Stimulated activated CD4-positive, alpha-beta T cell treated with anti-CD3 and anti-CD28 coated beads, TNF-alpha, amount 100 ng/mL, for 48 hours (primary cell): ENCODE measurements around the gene NTN5.
A peak's percentile ranks its signal among the peaks of the same experiment; 100 is the strongest.

Source experiments
- DNase-seq, 3 donors: peaks; one replicate each; pipeline ENCODE4 v3.0.0-alpha.2; 2020; ENCODE audit warnings: low read depth in 3 of 3

The NTN5 gene

DNA sequence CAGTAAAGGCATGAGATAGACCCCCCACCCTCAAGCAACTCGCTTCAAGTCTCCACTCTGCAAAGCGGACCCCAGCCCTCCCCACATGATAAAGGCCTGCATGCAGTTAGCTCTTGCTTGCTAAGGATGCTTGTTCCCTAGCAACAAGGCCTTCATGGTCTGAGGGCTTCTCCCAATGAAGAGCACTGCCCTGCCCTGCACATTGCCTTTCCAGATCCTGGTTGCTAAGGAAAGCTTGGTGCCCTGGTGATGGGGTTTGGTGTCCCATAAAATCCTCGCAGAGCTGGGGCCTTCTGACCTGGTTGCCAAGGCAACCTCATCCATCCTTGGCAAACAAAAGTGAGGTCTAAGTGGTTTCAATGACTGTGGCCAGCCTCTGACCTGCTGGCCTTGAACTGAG lies 41.6 kb downstream of the NTN5 start:
- DNase-seq = no peak

DNA sequence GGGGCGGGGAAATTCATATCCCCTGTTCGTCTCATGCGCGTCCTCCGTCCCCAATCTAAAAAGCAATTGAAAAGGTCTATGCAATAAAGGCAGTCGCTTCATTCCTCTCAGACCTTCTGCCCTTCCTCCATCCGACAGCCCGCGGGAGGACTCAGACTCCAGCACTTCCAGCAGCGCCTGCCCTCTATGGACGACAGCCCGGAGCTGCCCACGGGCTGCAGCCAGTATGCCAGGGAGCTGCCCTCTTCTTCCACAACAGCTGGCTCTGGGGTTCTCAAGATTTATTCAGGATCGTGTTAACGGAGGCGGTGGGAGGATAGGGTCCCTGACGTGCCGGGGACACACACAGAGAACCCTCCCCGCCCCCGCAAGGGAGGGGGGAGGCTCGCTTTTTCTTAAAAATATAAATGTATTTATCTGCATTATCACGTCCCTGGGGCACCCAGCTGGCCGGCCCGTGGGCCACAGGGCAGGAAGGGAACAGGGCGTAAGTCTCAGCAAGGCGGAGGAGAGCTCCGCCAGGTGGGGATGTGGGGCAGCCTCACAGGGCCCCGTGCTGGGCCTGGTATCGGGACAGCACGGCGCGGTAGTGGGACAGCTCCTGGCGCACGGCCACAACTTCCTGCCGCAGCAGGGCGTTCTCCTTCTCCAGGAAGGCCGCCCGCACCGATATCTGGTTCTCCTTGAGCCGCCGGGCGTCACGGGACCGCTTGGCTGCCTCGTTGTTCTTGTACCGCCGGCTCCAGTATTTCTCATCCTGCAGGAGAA lies 42.3 kb downstream of the NTN5 start:
- DNase-seq = no peak

DNA sequence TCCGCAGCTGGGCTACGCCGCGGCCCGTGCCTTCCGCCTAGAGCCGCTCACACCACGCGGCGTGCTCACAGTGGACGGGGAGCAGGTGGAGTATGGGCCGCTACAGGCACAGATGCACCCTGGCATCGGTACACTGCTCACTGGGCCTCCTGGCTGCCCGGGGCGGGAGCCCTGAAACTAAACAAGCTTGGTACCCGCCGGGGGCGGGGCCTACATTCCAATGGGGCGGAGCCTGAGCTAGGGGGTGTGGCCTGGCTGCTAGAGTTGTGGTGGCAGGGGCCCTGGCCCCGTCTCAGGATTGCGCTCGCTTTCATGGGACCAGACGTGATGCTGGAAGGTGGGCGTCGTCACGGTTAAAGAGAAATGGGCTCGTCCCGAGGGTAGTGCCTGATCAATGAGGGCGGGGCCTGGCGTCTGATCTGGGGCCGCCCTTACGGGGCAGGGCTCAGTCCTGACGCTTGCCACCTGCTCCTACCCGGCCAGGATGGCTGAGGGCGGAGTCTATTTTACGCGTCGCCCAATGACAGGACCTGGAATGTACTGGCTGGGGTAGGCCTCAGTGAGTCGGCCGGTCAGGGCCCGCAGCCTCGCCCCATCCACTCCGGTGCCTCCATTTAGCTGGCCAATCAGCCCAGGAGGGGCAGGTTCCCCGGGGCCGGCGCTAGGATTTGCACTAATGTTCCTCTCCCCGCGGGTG lies 43.1 kb downstream of the NTN5 start:
- DNase-seq = no peak

DNA sequence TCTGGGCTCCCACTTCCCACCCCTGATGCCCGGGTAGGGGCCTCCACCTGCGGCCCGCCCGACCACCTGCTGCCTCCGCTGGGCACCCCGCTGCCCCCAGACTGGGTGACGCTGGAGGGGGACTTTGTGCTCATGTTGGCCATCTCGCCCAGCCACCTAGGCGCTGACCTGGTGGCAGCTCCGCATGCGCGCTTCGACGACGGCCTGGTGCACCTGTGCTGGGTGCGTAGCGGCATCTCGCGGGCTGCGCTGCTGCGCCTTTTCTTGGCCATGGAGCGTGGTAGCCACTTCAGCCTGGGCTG lies 43.6 kb downstream of the NTN5 start:
- no peak for DNase-seq

DNA sequence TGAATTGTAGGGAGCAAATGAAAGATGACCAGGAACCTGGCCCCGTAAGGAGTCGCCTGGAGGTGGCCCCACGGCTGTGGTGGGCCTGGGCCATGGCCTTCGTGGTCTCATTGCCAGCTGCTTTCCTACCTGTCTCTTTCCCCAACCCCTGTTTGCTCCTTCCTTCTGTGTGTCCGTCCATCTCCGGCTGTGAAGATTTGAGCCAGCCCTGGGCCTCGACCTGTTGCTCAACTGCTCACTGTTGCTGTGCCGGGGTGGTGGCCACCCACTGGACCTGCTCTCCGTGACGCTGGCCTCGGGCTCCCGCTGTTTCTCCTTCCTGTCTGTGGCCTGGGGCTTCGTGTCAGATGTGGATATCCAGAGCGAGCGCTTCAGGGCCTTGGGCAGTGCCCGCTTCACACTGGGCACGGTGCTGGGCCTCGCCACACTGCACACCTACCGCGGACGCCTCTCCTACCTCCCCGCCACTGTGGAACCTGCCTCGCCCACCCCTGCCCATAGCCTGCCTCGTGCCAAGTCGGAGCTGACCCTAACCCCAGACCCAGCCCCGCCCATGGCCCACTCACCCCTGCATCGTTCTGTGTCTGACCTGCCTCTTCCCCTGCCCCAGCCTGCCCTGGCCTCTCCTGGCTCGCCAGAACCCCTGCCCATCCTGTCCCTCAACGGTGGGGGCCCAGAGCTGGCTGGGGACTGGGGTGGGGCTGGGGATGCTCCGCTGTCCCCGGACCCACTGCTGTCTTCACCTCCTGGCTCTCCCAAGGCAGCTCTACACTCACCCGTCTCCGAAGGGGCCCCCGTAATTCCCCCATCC lies 44.1 kb downstream of the NTN5 start:
- DNase-seq = no peak

DNA sequence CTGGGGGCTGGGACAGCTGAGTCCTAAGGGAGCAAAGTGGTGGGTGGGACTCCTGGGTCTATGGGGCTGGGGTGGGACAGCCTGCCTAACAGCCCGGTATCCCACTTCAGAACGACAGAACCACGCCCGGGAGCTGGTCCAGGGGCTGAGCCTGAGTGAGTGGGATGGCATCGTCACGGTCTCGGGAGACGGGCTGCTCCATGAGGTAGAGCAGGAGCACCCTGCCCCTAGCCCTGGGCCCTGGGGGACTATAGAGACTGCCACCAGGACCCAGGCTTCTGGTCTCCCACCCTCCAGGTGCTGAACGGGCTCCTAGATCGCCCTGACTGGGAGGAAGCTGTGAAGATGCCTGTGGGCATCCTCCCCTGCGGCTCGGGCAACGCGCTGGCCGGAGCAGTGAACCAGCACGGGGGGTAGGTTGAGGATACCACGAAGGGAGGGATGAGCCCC lies 44.9 kb downstream of the NTN5 start:
- DNase-seq = no peak

DNA sequence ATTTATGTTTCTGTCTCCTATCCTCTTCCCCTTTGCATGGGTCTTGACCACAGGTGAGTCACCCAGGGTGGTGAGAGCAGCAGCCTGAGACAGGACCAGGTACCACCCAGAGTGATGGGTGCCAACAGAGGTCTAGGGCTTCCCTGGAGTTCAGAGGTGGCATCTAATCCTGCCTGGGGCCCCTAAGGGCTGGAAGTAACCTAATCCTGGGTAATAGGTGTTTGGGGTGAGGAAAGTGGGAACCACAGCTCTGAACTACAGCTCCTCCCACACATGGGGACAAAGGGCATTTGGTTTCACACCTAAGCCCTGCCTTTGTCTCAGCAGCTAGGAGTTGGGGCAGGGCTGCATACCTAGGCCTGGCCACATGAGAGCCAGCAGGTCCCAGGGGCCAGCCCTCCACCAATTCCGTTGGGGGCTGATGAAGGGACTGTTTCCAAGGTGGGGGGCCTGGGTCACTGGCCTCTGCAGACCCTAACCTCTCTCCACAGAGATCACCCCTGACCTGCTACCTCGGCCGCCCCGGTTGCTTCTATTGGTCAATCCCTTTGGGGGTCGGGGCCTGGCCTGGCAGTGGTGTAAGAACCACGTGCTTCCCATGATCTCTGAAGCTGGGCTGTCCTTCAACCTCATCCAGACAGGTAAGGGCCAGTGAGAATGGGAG lies 45.5 kb downstream of the NTN5 start:
- no peak for DNase-seq

DNA sequence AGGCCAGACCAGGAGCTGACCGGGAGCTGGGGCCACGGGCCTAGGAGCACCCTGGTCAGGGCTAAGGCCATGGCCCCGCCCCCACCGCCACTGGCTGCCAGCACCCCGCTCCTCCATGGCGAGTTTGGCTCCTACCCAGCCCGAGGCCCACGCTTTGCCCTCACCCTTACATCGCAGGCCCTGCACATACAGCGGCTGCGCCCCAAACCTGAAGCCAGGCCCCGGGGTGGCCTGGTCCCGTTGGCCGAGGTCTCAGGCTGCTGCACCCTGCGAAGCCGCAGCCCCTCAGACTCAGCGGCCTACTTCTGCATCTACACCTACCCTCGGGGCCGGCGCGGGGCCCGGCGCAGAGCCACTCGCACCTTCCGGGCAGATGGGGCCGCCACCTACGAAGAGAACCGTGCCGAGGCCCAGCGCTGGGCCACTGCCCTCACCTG lies 46.9 kb downstream of the NTN5 start:
- DNase-seq = no peak

DNA sequence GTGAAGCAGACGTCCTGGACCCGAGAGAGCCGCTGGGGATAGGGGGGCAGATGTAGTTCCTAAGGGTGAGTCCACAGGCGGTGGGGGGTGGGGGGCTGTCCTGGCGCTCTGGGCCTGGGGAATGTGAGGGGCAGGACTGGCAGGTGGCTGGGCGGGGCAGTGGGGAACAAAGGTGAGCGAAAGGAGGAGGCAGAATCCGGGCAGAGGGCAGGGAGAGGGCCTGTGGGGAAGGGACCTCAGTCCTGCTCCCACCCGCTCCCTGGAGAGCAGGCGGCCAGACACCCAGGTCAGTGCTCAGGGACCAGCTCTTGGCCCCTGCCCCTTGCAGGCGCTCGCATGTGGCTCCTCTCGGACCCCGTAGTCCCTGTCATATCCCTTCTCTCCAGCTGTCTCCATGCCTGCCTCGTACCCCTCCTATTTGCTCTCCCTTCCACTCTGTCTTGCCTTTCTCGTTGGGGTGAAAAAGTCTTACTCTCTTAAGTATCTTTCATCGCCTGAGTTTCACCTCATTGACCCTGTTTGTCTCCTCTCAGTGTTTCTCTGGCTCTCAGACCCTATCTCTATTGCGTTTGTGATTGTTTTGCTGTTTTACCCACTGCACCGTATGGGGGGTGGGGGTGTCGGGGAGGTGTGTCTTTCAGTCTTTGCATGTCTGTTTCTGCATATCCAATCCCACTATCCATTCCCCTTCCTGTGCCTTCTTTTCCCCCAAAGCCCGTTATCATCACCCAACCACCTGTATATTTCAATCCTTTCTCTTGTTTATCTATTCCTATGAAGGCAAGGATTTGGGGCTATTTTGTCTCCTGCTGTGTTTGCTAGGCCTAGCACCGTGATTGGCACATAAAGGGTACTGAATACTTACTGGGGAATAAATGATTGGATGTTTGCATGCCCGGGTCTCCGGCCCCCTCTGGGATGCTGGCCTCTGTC lies 47.8 kb downstream of the NTN5 start:
- no peak for DNase-seq

DNA sequence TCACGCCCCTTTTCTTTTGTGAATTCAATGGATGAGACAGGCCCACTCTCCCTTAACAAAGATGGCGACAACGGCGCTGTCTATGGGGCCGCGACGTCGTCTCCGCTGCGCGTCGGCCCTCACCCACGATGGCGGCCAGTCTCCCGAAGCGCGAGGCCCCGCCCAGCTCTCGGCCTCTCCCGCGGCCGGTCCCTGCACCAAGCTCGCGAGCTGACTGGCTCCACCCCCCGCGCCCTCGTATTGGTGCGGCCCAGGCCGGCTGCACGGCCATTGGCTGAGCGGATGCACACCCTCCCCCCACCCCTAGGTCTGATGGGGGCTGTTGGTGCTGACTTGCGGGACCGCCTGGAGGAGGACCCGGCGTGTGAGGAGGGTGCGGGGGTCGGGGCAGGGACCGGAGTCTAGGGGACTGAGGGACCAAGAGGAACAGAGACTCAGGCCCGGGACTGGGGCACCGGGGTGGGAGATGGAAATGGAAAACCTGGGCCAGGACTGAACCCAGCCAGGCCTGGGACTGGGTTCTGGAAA lies 48.7 kb downstream of the NTN5 start:
- peak; percentile 95 to 99 (median 96) for DNase-seq

DNA sequence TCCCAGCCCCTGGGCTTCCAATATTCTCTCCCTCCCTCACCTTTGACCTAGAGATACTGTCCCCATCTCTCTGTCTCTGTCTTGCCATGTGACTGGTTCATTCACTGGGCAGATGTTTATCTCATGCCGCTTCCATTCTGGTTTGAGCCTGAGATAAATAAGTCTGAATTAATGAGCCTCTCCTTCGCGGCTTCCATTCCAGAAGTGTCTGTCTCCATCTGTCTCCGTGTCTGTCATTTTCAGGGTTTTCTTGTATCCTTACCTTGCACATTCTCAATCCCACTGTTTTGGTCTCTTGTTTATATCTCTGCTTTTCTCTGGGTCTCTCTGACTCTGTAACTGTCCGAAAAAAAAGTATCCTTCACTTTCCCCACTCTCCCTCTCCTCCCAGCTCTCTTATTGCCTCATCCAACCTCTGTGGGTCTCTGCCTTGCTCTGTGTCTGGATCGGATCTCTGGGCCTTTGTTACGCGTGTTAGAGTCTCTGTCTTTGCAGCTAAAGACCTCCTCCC lies 49.2 kb downstream of the NTN5 start:
- no peak for DNase-seq

DNA sequence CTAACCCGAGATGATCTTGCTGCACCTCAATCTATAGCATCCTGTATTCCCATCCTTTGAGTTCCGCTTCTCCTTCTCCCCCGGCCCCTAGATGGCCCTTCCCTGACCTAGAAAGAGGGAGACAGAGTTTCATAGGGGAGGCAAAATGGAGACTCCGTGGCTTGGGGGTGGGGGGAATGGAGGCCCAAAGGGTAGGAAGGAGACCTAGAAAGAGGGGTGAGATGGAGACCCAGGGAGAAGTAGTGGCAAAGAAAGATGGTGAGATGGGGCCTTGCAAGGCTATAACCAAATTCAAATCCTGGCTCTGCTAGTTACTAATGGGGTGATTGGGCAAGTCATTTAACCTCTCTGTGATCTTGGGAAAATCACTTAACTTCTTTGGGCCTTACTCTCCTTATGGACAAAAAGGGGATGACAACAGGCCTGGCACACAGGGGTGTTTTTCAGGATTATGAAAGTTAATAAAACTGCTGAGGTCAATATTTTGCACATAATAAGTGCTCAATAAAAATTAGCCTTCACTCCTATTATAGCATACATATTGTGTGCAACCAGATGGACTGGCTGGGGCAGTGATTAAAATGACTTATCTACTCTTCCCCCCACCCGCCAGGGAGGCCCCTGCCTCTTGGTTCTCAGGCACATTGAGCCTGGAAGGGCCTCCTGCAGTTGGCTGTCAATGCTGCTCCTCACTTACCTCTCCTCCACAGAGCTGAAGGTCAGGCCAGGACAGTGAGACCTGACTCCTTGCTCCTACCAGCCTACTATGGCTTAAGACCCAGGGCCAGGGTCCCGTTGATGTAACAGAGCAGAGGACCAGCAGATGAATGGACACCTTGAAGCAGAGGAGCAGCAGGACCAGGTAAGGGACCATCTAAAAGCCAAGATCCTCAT lies 52.9 kb downstream of the NTN5 start:
- no peak for DNase-seq

DNA sequence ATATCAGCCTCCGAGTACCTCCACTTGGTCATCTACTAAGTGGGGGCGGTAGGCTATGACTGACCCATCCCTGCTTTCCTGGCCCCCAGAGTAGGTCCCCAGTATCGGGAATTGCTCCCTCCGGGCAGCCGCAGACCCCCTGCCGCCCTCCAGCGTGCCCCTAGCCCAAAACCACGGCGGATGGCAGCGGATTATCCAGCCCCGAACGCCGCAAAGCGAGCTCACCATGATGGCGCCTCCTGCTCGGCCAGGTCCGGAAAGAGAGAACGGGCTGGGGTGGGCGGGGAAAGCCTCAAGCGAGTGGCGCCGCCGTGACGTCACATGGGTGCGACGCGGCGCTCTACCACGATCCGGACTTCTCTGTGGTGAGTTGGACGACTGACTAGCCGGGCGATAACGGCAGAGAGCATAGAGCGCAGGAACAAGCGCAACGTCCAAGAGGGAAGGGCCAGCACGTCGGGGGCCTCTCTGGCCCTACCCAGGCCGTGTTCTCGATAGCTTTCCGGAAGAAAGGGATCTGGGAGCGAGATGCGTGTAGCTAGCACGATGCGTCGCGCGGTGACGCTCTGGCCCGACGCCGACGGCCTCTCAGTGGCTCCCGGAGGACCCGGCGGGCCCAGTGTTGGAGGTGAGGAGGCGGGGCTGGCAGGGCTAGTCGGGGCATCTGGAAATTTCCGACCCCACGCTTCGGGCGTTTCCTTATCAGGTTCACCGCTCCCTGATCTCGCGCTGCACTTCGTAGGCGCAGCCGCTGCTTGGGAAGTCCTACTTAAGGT lies 53.7 kb downstream of the NTN5 start, which contains the start of the genes RPL18 and SPHK2:
TSS of gene RPL18 (minus strand) at position 263 of the 776 bp plus-strand sequence. CDS start at position 228, 35 bp downstream.
TSS of gene SPHK2 (plus strand) at position 591 of the 776 bp plus-strand sequence. CDS start 1,009 bp downstream, outside the sequence.
- DNase-seq = peak; percentile 90 to 94 (median 93)

DNA sequence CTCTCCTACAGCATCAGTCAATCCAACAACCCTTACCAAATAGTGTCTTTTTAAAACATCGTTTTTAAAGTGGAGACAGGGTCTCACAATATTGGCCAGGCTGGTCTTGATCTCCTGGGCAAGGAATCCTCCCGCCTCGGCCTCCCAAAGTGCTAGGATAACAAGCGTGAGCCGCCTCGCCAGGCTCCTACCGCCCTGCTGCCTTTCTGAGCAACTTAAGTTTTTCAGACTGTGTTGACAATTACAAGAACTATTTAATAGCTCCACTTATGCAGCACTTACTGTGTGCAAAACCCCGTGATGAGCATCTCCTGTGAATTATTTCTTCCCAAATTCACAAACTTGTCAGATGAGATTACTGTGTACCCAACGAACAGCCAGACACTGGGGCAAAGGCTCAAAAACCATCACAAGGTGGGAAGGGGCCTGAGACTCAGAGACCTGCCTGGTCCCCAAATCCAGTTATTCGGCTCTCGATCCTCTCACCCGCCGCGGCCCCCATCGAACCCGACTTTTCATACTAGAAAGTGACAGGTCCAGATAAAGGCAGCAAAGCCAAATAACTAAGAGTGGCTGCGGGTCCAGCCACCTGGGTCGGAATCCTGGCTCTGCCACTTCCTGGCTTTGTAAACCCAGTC lies 54.4 kb downstream of the NTN5 start:
- no peak for DNase-seq

DNA sequence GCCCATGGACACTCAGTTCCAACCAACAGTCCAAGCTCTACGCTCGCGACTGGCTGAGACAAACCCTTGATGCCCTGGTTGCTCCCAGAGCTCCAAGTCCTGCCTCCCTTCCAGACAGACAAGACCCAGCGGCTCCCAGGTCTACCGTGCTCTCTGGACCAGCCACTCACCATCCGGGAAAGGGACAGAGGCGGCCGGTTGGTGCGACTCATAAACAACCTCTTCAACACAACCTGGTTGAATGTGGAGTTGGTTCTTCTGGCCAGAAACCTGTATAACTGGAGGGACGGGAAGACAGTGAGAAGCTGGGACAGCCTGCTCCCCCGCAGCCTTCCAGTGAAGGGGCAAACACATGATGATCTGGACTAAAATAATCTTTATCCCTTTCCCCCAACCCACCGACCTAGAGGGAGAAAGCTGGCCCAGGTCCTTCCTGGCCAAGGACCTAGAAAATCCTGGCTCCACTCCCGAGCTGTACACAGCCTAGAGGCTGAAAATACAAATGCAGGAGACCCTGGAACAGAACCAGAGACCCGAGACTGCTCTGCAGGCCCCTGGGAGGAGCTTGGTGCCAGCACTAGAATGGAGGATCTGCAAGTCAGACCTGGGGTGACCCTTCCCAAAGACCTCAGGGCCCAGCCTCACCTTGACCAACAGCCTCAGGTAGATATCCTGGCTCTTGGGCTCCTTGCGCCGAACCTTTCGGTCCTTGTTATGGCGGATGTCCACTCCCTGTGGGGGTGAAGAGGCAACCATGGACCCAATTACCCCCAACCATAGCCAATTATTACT lies 55.5 kb downstream of the NTN5 start:
- DNase-seq = no peak

DNA sequence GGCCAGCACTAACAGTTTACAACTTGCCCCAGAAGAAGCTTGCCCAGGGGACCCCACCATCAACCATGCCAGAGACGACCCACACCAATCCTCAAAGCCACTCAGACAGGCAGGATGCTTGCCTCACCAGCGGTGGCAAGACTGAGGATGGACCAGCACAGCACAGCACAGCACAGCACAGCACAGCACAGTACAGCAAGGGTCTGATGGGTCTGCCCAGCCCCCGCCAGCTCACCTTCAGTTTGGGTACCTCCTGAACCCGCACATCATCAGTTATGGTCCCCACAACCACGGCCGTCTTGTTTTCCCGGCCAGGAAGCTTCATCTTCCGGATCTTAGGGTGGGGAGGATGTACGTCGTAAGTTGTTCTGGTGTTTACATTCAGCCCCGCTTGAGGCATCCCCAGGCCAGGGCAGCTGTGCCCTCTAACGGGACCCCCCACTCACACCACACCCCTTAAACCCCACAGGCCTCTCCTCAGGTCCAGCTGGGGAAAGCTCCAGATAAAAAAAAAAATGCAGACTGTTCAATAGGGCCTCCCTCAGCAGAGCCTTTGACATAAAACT lies 56.2 kb downstream of the NTN5 start:
- DNase-seq = no peak

DNA sequence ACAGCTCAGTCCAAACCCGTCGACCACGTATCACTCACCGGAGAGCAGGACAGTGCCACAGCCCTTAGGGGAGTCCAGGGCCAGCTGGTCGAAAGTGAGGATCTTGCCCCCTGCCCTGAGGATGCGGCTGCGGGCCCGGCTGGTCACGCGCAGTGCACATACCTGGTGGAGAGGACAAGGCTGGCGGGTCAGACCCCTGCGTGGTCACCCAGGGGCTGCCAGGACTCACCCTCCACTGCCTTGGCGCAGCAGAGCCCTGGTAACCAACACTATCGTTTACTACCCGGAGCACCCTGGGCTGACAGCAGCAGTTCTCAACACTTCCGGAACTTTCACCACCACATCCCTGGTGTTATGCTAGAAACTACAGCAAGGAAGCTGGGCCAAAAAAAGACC lies 56.8 kb downstream of the NTN5 start:
- DNase-seq = no peak
